ENCODE measurements around the gene PCNT. TPM values are rescaled to one million over a fixed set of nuclear protein-coding genes. Genes with fewer than 3 reads are reported as not detected.

The PCNT gene
- total and polyA plus RNA-seq, 2 of the 8 experiments (the other 6 are each of a cell fraction or from before 2014, with no cell fraction given): 9.9 to 45.1 TPM

GRCh38 chr21:46349134-46349760, 25.3 kb downstream of the PCNT start:
- Histone ChIP-seq H3K79me1 (ENCODE audit: low read depth, low read length) (peaks cover 6% of the 10 kb centered on the region; the same call in 1 of the 2 replicates), H3K18ac (ENCODE audit: extremely low read depth, low read length) (no peak overlapping the region), H3K36me3 (ENCODE audit: control insufficient read depth in 2 of 4, insufficient read depth in 4 of 4, low read length in 3 of 4) (peaks cover 28 to 65% (median 54%) of the 10 kb centered on the region in 4 experiments), H4K20me1 (replicated peaks in 1 of 2; ENCODE audit: control insufficient read depth in 1 of 2, insufficient read depth in 2 of 2, low read length in 2 of 2) (peaks cover 5 to 11% of the 10 kb centered on the region in 2 experiments), H2BK15ac (ENCODE audit: low read length) (no peak overlapping the region), H2BK20ac (ENCODE audit: low read length) (no peak overlapping the region), H4K91ac (replicated peaks; ENCODE audit: insufficient read length, low read length) (no peak overlapping the region), H2AK5ac (ENCODE audit: low read depth, low read length) (no peak overlapping the region), H2BK12ac (ENCODE audit: low read depth, low read length) (no peak overlapping the region), H3K79me2 (ENCODE audit: control insufficient read depth in 1 of 2, insufficient read depth in 2 of 2, low read length in 2 of 2) (peaks cover 0 to 5% of the 10 kb centered on the region in 2 experiments; a peak in 1 of 4 replicates), H2BK5ac (ENCODE audit: low read depth, low read length) (no peak overlapping the region), H3K56ac (replicated peaks; ENCODE audit: insufficient read length, low read depth, low read length) (no peak overlapping the region), H3K9ac (replicated peaks in 1 of 4; ENCODE audit: extremely low read depth in 1 of 4, low read depth in 3 of 4, low read length in 3 of 4) (no peak overlapping the region), H4K5ac (ENCODE audit: insufficient read length, low read depth, low read length) (no peak overlapping the region), H3K4me2 (ENCODE audit: insufficient read depth in 1 of 2, low read depth in 2 of 2, low read length in 2 of 2) (no peak overlapping the region), H3K23ac (ENCODE audit: insufficient read length) (no peak overlapping the region), H3K9me3 (ENCODE audit: insufficient read depth in 2 of 2, low read depth in 1 of 2, low read length in 1 of 2) (no peaks in the 10 kb centered on the region), H3K14ac (ENCODE audit: insufficient read length) (no peak overlapping the region), H3K4ac (replicated peaks; ENCODE audit: insufficient read length, low read depth, low read length) (no peak overlapping the region), H3K4me1 (replicated peaks in 1 of 4; ENCODE audit: control insufficient read depth in 3 of 4, insufficient read depth in 4 of 4, low read length in 3 of 4) (no peaks in the 10 kb centered on the region), H3K27ac (ENCODE audit: low read depth, low read length) (no peak overlapping the region), H4K8ac (ENCODE audit: extremely low read depth, insufficient read depth, low read length) (no peak overlapping the region), H3K23me2 (ENCODE audit: low read depth, low read length) (no peaks in the 10 kb centered on the region), H2AFZ (ENCODE audit: low read length) (no peak overlapping the region), H2BK120ac (replicated peaks; ENCODE audit: low read depth, low read length) (no peak overlapping the region), H3K4me3 (ENCODE audit: extremely low read depth in 1 of 4, insufficient read depth in 2 of 4, low read depth in 3 of 4, low read length in 4 of 4) (no peak overlapping the region), H3K27me3 (replicated peaks in 1 of 4; ENCODE audit: control insufficient read depth in 3 of 4, extremely low read depth in 1 of 4, insufficient read depth in 3 of 4, low read length in 3 of 4) (no peaks in the 10 kb centered on the region)
- CTCF ChIA-PET (ENCODE audit: partially characterized antibody): no interaction called here
- FAIRE-seq (no peak), DNase-seq (ENCODE audit: low read depth in 1 of 2, low spot score in 2 of 2) (no peak)
- 94% methylated on average over 16 of the region's 17 CpGs; no CpG with 5 or more reads in 1 of the 2 experiments for WGBS, 2 experiments (ENCODE audit: extremely low coverage in 1 of 2, insufficient coverage in 1 of 2, insufficient read length in 1 of 2, insufficient replicate concordance in 2 of 2, low coverage in 1 of 2, low lambda C conversion rate in 2 of 2, missing lambda C conversion rate in 1 of 2)
- no peak for TF ChIP-seq FOSL1 (IDR thresholded peaks at IDR 0.05; ENCODE audit: insufficient read depth, low read depth, low read length)
- no peak for TF ChIP-seq CBX8 (IDR thresholded peaks at IDR 0.05; ENCODE audit: borderline replicate concordance, low read depth, low read length)
- TF ChIP-seq TAF7 (optimal IDR thresholded peaks at IDR 0.05; ENCODE audit: borderline replicate concordance, low read depth, low read length): no peak
- POLR2A ChIA-PET (ENCODE audit: partially characterized antibody): interaction anchor here (0.8 to 1.3 kb wide), 2 partner anchors 18 to 26 kb away, joined by 3 to 4 read pairs; partner anchors contain the start of gene C21orf58
